ENCODE measurements around the gene OR52A1.
"Not testable (repeated sequence)": the region's sequence is repeated elsewhere in the genome, so short reads cannot be mapped to it uniquely, and the experiment has no call there.

The OR52A1 gene

DNA sequence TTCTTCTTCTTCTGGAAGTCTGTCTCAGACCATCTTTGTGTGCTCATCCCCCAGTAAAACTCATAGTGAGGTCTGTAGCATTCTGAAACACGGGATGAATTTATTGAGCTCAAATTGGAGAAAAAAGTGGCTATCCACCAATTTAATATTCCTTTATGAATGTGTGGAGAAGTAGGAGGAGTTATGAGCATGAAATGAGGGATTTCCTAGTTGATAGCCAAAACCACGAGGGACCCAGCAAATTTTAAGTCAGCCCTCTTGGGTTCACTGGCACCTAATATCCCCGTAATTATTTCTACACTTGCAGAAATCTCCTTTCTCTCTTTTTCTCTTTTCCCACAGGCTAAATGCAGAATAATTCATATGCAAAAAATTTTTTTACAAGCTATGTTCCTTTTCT lies at the start of gene OR52A1:
OR52A1 (minus strand) TSS at position 101 of the 400 bp plus-strand sequence. CDS start 2,388 bp downstream, outside the sequence.
- no peak for DNase-seq

DNA sequence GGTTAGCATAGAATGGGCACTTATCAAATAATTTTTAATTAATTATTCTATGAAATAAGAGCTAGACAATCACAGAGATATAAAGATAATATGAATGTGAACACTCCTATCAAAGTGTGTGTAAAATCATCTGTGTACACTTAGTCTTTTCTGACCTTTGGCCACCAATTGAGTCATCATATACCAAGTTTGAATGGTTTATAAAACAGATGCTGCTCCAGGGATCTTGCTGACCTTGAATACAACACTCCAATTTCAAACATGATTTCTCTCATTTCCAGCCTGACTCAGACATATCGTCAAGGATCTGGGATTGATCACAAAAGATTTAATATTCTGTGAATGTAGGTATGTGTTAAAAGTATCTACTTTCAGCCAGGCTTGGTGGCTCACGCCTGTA lies 48.8 kb upstream of the OR52A1 start:
- no peak for DNase-seq

DNA sequence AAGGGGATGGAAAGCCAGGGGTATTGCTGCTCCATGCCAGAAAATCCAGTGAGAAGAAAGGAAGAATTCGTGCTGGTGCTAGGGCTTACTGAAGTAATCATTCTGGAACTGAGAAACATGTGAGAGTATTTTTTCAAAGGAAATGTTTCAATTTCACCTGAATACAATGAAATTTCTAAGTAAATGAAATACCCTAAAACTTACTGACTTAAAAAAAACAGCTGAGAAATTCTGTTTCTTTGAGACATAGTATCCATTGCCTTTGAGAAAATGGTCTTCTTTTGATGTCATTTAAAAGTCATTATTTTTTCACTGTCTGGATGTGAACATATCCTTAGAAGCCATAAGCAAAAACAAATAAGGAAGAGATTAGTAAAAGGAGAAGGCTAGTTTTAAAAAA lies 46.0 kb upstream of the OR52A1 start, which contains the start of gene OR51V1:
OR51V1 (minus strand) TSS at position 101 of the 400 bp plus-strand sequence; CDS start at position 101, 0 bp downstream.
- DNase-seq, result no peak

DNA sequence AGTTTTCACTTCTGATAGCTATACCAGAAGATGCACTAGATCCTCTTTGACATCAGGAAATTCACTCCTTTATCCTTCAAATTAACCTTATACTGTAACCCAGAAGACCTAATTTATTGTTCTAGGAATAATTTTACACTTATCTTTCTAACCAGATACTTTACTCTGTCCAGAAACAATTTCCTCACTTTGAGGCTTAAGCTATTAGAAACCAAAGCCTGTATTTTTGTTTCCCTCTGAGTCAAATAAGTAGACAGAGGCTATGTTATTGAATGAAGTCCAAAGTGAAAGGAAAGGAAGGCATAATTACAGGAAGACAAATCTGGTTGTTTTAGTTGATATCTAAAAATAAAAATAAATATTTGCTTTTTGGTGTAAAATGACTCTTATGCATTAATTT lies 43.7 kb upstream of the OR52A1 start:
- DNase-seq, result no peak

DNA sequence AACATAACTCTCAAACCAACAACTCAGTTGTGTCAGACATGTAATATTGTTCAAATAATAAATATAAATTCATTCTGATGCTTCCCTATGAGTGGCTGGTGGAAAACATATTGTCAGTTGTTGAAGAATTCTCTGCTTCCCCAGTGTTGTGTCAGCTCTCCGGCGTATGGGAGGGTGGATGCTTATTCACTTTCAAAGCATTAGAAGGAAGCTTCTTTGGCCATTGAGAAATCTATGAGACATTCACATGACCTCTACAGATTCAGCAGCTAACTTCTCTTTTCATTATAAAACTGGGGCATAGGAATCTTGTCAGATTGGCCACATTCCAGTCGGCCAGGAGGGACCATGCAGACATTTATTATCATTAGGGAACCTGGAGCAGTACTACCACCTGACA lies 43.0 kb upstream of the OR52A1 start:
- DNase-seq, result no peak

DNA sequence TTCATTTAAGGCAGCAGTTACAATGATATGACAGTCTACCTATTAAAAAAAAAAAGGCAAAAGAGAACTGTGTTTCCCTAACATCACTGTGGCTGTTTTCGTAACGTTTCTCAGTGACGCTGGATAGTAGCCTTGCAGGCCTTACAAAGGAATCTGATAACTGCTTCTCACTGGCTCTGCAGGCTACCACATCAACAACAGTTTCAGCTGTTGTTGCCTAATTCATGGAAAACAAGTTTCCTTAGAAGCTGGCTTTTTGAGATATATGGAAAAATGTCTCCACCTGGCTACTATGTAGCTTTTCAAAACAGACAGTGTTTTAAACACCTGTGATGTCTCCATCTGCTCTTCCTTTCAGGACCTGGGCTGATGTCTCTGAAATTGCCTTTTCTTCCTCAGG lies 42.2 kb upstream of the OR52A1 start:
- no peak for DNase-seq

DNA sequence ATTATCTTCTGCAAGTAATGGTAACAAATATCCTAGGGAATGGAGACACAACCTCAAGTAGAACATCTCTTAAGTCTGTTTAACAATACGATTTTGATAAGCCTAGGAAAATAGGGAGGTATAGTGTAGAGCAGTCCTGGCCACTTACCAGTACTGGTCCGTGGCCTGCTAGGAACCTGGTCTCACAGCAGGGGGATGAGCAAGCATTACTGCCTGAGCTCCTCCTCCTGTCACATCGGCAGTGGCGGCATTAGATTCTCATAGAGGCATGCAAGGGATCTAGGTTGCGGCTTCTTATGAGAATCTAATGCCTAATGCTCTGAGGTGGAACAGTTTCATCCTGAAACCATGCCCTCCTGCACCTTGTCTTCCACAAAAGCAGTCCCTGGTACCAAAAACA lies 41.5 kb upstream of the OR52A1 start:
- DNase-seq, result no peak

DNA sequence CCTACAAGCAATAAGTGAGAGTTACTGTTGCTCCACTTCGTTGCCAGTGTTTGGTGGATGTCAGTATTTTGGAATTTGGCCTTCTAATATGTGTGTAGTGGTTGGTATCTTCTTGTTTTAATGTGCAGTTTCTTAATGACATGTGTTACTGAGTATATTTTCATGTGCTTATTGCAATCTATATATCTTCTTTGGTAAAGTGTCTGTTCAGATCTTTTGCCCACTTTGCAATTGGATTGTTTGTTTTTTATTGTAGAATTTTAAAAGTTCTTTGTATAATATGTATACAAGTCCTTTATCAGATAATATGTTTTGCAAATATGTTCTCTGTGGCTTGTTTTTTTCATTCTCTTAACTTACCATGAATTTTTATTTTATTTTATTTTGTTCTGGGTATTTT lies 38.2 kb upstream of the OR52A1 start:
- DNase-seq, result no peak

DNA sequence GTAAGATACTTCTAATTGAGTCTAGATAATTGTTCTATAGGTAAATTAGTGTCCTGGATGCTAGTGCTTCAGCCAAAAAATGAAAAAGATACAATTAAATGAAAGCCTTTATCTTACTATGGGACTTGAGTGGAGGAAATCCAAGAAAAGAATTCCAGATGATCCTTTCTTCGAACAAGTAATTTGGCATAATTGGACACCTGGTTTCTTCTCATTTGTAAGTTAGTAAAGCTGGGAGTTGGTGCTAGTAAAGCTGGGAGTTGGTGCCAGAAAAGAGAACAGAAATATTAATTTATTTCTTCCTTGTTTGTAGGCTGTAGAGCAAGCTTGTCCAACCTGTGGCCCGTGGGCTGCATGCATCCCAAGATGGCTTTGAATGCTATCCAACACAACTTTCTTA lies 33.6 kb upstream of the OR52A1 start:
- DNase-seq, result no peak

DNA sequence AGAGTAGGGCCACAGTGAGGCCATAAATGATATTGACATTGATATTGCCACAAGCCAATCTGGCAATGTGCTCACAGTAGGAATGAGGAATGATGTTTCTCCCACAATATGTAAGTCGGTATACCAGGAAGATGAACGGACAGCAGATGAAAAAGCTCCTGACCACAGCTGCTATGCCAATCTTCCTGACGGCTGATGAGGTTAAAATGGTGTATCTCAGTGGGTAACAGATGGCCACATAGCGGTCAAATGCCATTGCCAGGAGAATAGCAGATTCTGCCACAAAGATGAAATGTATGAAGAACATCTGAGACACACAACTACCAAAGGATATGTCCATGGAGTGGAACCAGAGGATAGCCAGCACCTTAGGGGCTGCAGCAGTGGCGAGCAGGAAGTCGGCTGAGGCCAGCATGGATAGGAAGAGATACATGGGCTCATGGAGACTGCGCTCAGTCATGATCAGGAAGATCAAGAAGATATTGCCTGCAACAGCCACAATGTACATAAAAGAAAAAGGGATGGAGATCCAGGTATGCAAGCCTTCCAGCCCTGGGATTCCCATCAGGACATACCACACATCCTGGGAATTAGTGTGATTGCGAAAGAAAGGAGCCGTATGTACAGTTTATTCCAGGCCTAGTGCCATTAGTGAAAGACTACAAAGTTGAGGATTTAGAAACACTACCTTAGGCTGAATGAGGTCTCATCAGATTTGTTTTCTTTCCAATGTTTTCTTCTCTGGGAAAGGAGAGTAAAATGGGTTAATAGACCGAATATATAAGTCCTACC lies 23.7 kb upstream of the OR52A1 start:
- DNase-seq, result no peak

DNA sequence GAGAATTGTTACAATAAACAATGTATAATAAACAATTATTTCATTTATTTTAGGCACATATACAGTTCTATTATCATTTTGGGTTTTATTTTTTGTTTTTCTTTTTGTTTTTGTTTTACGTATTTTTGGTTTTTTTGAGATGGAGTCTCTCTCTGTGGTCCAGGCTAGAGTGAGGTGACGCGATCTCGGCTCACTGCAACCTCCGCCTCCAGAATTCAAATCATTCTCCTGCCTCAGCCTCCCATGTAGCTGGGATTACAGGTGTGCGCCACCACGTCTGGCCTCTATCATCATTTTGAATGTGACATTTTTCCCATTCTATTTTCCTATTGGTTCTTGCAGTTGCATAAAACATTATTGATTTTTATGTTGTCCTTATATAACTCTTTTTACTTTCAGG lies 20.4 kb upstream of the OR52A1 start:
- no peak for DNase-seq

DNA sequence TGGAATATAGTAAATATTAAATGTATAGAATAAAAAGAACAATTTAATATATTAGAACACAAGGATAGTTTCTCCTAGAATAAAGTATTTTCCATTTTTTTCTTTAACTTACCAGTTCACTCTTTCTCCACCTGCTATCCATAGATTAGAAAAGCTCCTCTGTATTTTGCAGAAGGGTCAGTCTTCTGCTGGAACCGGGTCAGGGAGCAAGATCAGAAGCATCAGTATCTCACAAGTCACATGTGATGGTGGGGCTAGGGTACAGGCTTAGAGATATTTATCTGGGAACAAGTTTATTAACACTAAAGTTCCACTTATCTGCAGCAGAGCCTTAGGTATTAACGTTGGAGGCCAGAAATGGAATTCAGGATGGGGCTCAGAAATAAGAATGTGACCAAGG lies 17.3 kb upstream of the OR52A1 start:
- no peak for DNase-seq

DNA sequence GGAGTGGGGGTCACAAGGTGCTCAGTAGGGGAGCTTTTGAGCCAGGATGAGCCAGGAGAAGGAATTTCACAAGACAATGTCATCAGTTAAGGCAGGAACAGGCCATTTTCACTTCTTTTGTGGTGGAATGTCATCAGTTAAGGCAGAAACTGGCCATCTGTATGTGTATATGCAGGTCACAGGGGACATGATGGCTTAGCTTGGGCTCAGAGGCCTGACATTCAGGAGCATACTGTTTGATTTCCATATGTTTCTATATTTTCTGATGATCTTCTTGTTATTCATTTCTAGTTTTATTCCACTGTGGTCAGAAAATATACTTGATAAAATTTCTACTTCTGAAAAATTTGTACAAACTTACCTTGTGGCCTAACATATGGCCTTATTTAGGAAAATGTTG lies 11.3 kb upstream of the OR52A1 start:
- DNase-seq, result not testable (repeated sequence)

DNA sequence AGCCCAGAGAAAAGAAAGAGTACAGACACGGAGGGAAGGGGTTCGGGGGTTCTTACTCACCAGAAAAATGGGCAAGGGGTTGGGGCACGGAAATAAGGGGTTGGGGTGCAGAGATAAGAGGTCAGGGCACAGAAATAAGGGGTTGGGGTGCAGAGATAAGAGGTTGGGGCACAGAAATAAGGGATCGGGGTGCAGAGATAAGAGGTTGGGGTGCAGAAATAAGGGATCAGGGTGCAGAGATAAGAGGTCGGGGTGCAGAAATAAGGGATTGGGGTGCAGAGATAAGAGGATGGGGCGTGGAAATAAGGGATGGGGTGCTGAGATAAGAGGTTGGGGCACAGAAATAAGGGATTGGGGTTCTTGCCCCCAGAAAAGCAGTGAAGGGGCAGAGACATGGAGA lies 10.2 kb upstream of the OR52A1 start:
- not testable (repeated sequence) for DNase-seq

DNA sequence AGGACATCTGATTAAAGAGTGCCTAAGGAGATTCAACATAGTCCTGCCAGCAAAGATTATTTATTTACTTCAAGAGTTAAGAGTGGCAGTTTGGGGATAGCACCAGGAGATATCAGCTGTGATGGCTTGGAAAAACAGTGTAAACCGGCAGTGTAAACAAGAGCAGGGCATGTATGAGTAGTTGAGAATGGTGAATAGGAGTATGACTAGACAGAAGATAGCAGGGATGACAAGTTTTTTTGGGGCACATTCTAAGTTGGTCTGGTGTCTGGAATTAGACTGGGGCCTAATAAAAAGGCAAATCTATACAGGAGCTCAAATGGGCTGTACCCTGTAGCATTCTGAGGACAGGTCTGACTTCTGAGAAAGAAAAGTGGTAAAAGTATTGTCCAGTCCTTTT lies 6.5 kb upstream of the OR52A1 start:
- not testable (repeated sequence) for DNase-seq

DNA sequence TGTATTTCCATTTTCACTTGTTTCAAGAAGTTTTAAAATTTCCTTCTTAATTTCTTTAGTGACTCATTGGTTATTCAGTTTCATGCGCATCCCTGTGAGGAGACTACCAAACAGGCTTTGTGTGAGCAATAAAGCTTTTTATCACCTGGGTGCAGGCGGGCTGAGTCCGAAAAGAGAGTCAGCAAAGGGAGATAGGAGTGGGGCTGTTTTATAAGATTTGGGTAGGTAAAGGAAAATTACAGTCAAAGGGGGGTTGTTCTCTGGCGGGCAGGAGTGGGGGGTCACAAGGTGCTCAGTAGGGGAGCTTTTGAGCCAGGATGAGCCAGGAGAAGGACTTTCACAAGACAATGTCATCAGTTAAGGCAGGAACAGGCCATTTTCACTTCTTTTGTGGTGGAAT lies 5.7 kb upstream of the OR52A1 start:
- not testable (repeated sequence) for DNase-seq

DNA sequence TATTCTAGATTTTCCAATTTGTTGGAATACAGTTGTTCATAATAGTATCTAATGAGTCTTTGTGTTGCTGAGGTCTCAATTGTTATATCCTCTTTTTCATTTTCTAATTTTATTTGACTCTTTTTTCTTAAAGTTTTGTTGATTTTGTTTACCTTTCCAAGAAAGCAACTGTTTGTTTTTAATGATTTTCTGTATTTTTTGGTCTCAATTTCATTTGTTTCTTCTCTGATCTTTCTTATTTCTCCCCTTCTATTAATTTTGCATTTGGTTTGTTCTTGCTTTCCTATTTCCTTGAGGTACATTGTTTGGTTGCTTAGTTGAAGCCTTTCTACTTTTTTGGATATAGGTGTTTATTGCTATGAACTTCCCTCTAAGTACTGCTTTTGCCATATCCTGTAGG lies 5.2 kb upstream of the OR52A1 start:
- no peak for DNase-seq

DNA sequence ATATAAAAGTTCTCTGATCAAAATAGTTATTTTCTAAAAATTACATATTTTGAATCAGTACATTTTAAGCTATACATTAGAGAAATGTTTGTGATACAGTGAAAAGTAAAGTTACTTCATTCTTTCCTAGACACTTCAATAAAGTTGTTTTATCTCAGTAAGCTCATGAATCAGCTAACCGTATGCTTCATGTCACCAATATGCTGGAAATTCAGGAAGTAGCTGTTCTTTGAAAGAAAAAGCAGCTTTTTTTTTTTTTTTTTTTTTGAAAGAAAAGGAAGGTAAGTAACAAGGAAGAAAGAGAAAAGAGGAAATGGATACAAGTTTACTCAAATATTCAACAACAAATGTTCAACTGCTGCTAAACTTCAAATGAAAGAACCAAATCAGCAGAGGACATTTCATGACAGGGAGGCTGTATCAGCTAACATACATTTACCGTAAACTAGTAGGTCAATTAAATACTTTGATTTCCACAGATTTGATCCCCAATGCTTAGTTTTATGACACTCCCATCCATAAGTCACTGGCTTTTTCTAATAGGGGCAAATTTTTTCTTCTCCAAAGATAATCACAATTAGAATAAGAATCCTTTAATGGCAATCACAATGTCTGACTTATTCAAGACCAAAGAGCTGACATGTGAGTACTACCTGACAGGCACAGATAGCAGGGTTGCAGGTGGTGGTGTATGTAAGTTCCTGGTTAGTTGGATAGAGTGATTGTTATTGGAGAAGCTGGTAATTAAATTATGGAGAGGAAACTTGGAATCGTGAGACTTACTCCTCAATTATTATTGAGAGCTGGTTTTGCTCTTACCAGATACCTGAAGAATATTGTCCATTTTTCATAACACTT lies 754 bp downstream of the OR52A1 start:
- DNase-seq, result no peak

DNA sequence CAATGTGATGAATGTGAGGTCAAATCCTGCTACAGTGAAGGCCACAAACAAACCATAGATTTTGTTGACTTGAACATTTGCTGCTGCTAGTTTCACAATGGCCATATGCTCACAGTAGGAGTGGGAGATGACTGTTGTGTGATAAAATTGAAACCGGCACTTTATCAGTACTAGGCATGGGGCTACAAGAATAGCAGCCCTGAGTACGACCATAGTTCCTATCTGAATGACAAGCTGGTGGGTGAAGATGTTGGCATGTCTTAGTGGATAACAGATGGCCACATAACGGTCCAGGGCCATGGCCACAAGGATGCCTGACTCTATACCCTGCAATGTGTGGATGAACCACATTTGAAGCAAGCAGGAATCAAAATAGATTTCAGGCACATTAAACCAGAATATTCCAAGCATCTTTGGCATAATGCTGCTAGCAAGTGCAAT lies 2.8 kb downstream of the OR52A1 start:
- DNase-seq, result no peak

DNA sequence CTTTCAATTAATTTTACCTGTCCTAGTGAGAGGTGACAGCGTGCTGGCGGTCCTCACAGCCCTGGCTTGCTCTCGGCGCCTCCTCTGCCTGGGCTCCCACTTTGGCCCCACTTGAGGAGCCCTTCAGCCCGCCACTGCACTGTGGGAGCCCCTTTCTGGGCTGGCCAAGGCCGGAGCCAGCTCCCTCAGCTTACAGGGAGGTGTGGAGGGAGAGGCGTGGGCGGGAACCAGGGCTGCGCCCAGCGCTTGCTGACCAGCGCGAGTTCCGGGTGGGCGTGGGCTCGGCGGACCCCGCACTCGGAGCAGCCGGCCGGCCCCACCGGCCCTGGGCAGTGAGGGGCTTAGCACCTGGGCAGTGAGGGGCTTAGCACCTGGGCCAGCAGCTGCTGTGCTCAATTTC lies 10.4 kb downstream of the OR52A1 start:
- DNase-seq, result not testable (repeated sequence)

DNA sequence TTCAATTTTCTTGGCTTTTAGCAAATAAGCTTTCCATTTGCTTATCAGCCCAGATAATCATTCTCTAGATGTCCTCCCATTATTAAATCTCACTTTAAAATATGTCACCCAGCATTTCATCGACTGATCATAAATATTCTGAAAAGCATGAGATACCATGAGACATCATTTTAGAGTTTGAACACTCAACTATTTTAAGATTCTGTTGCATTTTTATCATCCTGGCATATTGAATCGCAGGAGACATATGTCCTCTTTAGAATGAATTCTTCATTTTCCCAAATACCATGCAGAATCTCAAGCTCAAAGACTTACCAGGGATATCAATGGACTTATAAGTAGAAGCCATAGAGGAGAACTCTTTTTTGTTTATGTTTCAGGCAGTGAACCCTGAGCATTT lies 16.6 kb downstream of the OR52A1 start, which contains the start of gene OR52A5:
OR52A5 (minus strand) TSS at position 361 of the 400 bp plus-strand sequence. CDS start 5,714 bp downstream, outside the sequence.
- DNase-seq, result no peak

DNA sequence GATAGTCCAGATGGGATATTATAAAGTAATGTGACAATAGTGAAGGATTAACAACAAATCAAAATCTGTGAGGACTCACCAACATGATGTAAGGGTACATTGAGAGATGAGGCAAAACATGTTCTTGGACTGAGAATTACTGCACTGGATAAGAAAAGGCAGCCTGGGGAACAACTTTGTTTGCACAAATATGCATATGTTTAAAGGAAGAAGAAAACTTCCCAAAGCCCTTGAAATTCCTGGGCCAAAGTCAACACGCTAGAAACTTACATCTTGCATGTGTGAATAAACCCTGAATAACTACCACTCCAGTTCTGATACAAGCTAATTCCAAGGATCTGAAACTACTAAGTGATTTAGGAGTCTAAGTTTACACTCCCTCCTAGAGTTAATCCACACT lies 17.5 kb downstream of the OR52A1 start:
- no peak for DNase-seq

DNA sequence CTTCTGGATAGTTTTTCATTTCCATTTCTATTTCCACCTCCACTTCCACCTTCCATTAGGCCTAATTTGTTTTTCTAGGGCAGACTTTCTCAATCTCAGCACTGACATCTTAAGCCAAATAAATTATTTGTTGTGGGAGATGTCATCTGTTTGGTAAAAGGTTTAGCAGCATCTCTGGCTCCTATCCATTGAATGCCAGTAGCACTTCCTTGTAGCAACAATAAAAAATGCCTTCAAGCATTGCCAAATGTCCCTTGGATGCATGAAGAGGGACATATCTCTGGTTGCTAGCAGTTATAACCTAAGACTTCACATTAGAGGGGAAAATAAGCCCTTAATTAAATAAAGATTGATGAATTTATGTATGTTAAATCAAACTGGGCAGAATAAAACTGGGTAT lies 18.3 kb downstream of the OR52A1 start:
- DNase-seq, result no peak

Measured in NCI-H526 (cell line).